HG02759 (cell line): ENCODE data around the gene SGMS2.

Experiments
- ATAC-seq: cut with Tn5 transposase; IDR thresholded peaks from one replicate; pipeline ENCODE4 v1.9.1; 2021; ENCODE audit warnings: mild to moderate bottlenecking, moderate library complexity; ENCODE audit not compliant: unreplicated experiment

The SGMS2 gene

GRCh38 chr4:107824350-107825071 lies at the start of gene SGMS2:
Gene SGMS2 (plus strand): TSS chr4:107824932. CDS start chr4:107895554, 70,622 bp downstream.
- peak; percentile 80 for ATAC-seq

- no peak for ATAC-seq
These were observed 46.8 kb upstream of the SGMS2 start for GRCh38 chr4:107777890-107778289.

- no peak for ATAC-seq
These were observed 45.8 kb upstream of the SGMS2 start for GRCh38 chr4:107778784-107779530.

- no peak for ATAC-seq
These were observed 44.1 kb upstream of the SGMS2 start for GRCh38 chr4:107780665-107781064.

- ATAC-seq, result no peak
These were observed 32.8 kb upstream of the SGMS2 start for GRCh38 chr4:107791902-107792301.

GRCh38 chr4:107792711-107793110 lies 32.0 kb upstream of the SGMS2 start:
- no peak for ATAC-seq

- ATAC-seq, result no peak
These were observed 30.7 kb upstream of the SGMS2 start for GRCh38 chr4:107793996-107794395.

GRCh38 chr4:107799669-107800450 lies 24.9 kb upstream of the SGMS2 start:
- no peak for ATAC-seq

- ATAC-seq, result no peak
These were observed 24.0 kb upstream of the SGMS2 start for GRCh38 chr4:107800706-107801105.

- no peak for ATAC-seq
These were observed 22.9 kb upstream of the SGMS2 start for GRCh38 chr4:107801766-107802211.

- no peak for ATAC-seq
These were observed 19.8 kb upstream of the SGMS2 start for GRCh38 chr4:107804956-107805355.

GRCh38 chr4:107806196-107806595 lies 18.5 kb upstream of the SGMS2 start:
- no peak for ATAC-seq

- ATAC-seq, result no peak
These were observed 16.2 kb upstream of the SGMS2 start for GRCh38 chr4:107808572-107808971.

- no peak for ATAC-seq
These were observed 15.5 kb upstream of the SGMS2 start for GRCh38 chr4:107809210-107809609.

GRCh38 chr4:107814758-107815157 lies 10.0 kb upstream of the SGMS2 start:
- ATAC-seq, result no peak

- ATAC-seq, result no peak
These were observed 9.6 kb upstream of the SGMS2 start for GRCh38 chr4:107815158-107815557.

GRCh38 chr4:107818301-107818910 lies 6.3 kb upstream of the SGMS2 start:
- ATAC-seq, result peak; percentile 57

GRCh38 chr4:107823870-107824349 lies 822 bp upstream of the SGMS2 start:
- ATAC-seq, result no peak

GRCh38 chr4:107825072-107825824 lies 516 bp downstream of the SGMS2 start:
- peak; percentile 31 for ATAC-seq

GRCh38 chr4:107826421-107826980 lies 1.8 kb downstream of the SGMS2 start:
- no peak for ATAC-seq
